GM12801 (cell line): ENCODE measurements around the gene PDE4D.

ENCODE experiments used
- CTCF ChIP-seq: IDR thresholded peaks from one replicate; pipeline ENCODE4 v1.5.1; 2011; ENCODE audit warnings: control low read depth; ENCODE audit not compliant: insufficient read length; ENCODE audit errors: extremely low read depth

Gene PDE4D

DNA sequence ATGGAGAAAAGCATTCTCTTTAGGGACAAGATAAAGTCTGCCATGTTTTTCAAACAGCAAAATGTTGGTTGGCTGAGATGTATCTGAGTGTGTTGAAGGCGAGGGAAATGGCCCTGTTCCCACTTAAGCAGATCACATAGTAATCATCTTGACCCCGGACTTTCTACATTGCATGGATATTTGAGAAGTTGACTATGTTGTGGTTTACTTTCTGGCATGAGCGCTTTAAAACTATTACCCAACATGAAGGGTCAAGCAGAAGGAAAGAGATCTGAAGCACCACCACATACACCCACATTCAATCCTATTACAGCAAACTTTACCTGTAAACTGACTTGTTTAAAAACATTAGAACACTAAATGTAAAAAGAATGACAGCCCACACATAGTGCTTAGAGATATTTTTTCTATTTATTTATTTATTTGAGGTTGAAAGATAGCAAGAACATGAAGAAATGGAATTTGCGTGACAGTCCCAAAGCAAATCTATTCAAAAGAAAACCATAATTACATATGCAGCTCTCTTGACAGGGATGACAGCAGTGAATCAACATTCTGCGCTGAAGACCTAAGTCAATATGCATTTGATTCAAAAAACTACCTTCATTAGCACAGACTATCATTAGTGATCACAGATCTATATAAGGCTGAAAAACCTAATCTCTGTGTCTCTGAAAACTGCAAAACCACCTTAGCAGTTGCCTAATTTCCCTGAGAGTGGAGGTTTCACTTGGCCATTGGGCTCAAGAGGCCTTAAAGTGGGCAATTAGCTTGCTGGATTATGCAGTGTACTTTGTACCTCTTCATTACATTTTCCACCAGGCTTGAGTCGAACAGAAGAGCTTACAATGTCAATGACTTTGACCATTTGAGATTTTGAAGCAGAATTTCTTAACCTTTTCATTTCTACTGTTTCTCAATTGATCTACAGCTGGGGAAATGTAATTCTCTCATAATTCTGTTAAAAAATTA, 195.0 kb downstream of the PDE4D start:
- no peak for TF ChIP-seq CTCF

DNA sequence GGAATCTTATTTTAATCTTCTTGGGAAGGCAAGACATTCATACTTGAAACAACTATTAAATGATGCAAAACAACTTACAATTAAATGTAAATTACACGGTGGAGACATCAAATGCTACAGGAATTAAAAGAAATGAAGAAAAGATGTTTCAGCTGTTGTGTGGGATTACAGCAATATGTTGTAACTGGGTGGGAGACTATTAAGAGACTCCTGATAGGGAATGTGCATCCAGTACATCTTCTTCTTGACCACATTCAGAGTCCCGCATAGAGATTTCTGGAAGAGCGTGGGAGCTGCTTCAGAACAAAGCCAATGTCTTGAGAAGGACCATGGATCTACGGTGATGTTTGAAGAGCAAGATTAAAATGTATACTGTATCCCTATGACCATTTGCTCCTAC, 199.1 kb downstream of the PDE4D start:
- no peak for TF ChIP-seq CTCF

DNA sequence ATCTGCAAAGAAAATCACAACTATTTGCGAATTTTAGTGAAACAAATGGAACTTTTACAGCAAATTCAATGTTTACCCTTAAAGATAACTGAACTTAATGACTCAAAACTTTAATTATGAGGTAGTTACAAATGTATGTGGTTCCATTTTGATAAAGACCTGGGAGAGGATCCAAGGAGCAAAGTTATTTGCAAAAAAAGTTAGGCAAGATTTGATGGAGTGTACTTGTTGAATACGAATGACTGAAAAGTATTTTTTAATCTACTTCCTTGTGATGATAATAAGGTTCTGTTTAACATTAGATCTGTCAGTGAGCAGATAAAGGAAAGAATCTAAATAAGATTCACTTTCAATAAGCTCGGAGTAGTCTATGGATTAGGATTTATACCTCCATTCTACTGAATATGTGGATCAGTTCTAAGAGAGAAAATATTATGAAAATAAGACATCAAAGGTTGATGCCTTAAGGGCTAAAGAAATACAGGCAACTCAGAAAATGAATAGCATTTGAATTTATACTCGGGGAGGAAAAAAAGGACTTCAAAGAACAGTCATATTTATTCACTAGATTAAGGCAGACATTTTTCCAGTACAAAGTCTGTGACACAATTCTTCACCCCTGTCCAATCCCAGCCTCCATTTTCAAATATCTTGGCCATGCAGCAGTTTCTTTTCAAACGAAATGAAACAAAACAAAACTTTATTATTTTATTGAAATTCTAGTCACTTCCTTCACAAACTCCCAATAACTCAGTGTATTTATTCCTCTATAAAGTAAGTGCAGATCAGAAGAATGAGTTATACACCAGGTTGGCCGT, 199.8 kb downstream of the PDE4D start:
- TF ChIP-seq CTCF: no peak

DNA sequence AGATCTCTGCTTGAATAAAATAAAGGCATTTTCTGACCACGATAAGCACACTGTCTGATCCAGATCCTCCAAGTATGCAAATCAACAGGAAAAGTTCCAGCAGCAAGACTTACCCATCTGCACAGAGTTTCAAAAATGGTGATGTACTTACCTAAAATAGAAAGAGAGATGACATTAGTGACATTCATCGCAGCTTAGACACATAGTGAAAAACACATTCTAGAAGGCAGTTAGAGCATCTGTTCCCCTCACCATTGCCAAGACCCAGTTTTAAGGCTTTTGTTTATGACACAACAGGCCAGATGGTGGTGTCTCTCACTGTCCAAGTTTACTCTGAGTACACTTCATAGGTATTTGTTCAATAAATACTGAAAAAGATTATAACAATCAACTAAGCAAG, 207.7 kb downstream of the PDE4D start:
- no peak for TF ChIP-seq CTCF

GRCh38 chr5:59685191-59685530, 208.4 kb downstream of the PDE4D start:
- no peak for TF ChIP-seq CTCF

GRCh38 chr5:59684388-59685190, 208.9 kb downstream of the PDE4D start:
- TF ChIP-seq CTCF: no peak

DNA sequence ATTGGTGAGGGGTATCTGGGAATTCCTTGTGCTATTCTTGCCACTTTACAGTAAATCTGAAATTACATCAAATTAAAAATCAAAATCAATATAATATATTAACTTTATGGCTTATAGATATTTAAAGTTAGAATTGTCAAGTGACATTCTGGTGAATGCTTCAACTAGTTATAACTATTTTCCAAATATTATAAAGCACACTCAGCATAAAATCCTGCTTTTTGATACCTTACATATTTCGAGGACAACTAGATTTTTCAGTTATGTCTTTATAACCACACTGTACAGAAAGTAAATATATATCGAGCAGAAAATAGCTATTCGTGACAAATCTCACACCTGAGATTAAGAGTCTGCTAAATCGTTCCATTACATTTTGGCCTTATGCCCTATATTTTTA, 210.2 kb downstream of the PDE4D start:
- no peak for TF ChIP-seq CTCF
